Measurements from ENCODE around the gene MACROD2.

Gene MACROD2

GRCh38 chr20:15224199-15224598 is 1228.9 kb downstream of the MACROD2 start:
- no peak for DNase-seq (ENCODE audit: low spot score)

GRCh38 chr20:15227102-15227501 is 1231.8 kb downstream of the MACROD2 start:
- DNase-seq (ENCODE audit: low spot score) = no peak

GRCh38 chr20:15232243-15232642 is 1236.9 kb downstream of the MACROD2 start:
- DNase-seq (ENCODE audit: low spot score) = no peak

GRCh38 chr20:15235471-15236198 is 1240.3 kb downstream of the MACROD2 start:
- peak; percentile 44 for DNase-seq (ENCODE audit: low spot score)

- peak; percentile 64 for DNase-seq (ENCODE audit: low spot score)
Measured at GRCh38 chr20:15236812-15237211, 1241.5 kb downstream of the MACROD2 start.

- DNase-seq (ENCODE audit: low spot score) = no peak
Measured at GRCh38 chr20:15239542-15240206, 1244.4 kb downstream of the MACROD2 start.

- DNase-seq (ENCODE audit: low spot score) = no peak
Measured at GRCh38 chr20:15240801-15241200, 1245.5 kb downstream of the MACROD2 start.

GRCh38 chr20:15241681-15242080 is 1246.4 kb downstream of the MACROD2 start:
- peak; percentile 13 for DNase-seq (ENCODE audit: low spot score)

GRCh38 chr20:15242773-15243172 is 1247.5 kb downstream of the MACROD2 start:
- no peak for DNase-seq (ENCODE audit: low spot score)

- DNase-seq (ENCODE audit: low spot score) = no peak
Measured at GRCh38 chr20:15245896-15246295, 1250.6 kb downstream of the MACROD2 start.

GRCh38 chr20:15248618-15249395 is 1253.5 kb downstream of the MACROD2 start:
- peak; percentile 43 for DNase-seq (ENCODE audit: low spot score)

GRCh38 chr20:15251171-15251570 is 1255.9 kb downstream of the MACROD2 start:
- no peak for DNase-seq (ENCODE audit: low spot score)

GRCh38 chr20:15252304-15252703 is 1257.0 kb downstream of the MACROD2 start:
- DNase-seq (ENCODE audit: low spot score) = no peak

- DNase-seq (ENCODE audit: low spot score) = no peak
Measured at GRCh38 chr20:15253431-15253830, 1258.1 kb downstream of the MACROD2 start.

GRCh38 chr20:15256676-15257568 is 1261.6 kb downstream of the MACROD2 start:
- no peak for DNase-seq (ENCODE audit: low spot score)

- DNase-seq (ENCODE audit: low spot score) = no peak
Measured at GRCh38 chr20:15257569-15257870, 1262.2 kb downstream of the MACROD2 start.

GRCh38 chr20:15265581-15266309 is 1270.4 kb downstream of the MACROD2 start:
- no peak for DNase-seq (ENCODE audit: low spot score)

GRCh38 chr20:15267935-15268334 is 1272.6 kb downstream of the MACROD2 start:
- no peak for DNase-seq (ENCODE audit: low spot score)

- DNase-seq (ENCODE audit: low spot score) = peak; percentile 51
Measured at GRCh38 chr20:15278041-15278440, 1282.7 kb downstream of the MACROD2 start.

- DNase-seq (ENCODE audit: low spot score) = no peak
Measured at GRCh38 chr20:15287329-15287728, 1292.0 kb downstream of the MACROD2 start.

GRCh38 chr20:15288106-15288505 is 1292.8 kb downstream of the MACROD2 start:
- no peak for DNase-seq (ENCODE audit: low spot score)

Data from kidney tubule cell (primary cell).